A673 (cell line): ENCODE results near the gene ACSL1.

Experiments used
- CTCF ChIP-seq: fragments of 300-800, 200-600 bp; sonication (generic); conservative IDR thresholded peaks from 2 replicates; pipeline ENCODE4 v1.5.1; 2017; ENCODE audit warnings: low read depth, mild to moderate bottlenecking, antibody characterized with exemption, low read length, moderate library complexity, mixed read lengths
- EZH2 ChIP-seq: fragments of 200-600 bp; sonication (generic); IDR thresholded peaks from 2 replicates; pipeline ENCODE4 v1.6.1; 2017; ENCODE audit warnings: borderline replicate concordance, low read depth, mild to moderate bottlenecking, mixed read lengths, antibody characterized with exemption, low read length; ENCODE audit not compliant: poor library complexity, severe bottlenecking

GRCh38 chr4:184734758-184735157, 91.0 kb downstream of the ACSL1 start:
- TF ChIP-seq EZH2 (no peak), CTCF (no peak)
